Thyroid gland (tissue), 4 donors: Measurements from ENCODE around the gene FRMD4B.

Experiments used
- CTCF ChIP-seq, 6 experiments: fragments of 200-600 bp in 3 of 6; fragments of 450-650 bp in 3 of 6; sonication (generic) in 3 of 6; IDR thresholded peaks; one replicate each; pipeline ENCODE4 v1.5.1; 2016 to 2019; ENCODE audit warnings: antibody characterized with exemption in 6 of 6, mild to moderate bottlenecking in 2 of 6, inconsistent platforms in 1 of 6, moderate library complexity in 1 of 6
- POLR2A ChIP-seq, 2 donors: fragments of 450-650 bp; IDR thresholded peaks; one replicate each; pipeline ENCODE4 v1.6.1; 2017; ENCODE audit warnings: antibody characterized with exemption in 2 of 2, mild to moderate bottlenecking in 2 of 2, moderate library complexity in 1 of 2

- TF ChIP-seq CTCF (IDR thresholded peaks at IDR 0.05): no peak
- no peak for TF ChIP-seq POLR2A (IDR thresholded peaks at IDR 0.05)
Measured at GRCh38 chr3:69180869-69181591, 204.9 kb downstream of the FRMD4B start.
